Natural killer cell (primary cell): ENCODE results near the gene LENG9. TPM values are rescaled to one million over a fixed set of nuclear protein-coding genes. Genes with fewer than 3 reads are reported as not detected.
A peak's percentile ranks its signal among the peaks of the same experiment; 100 is the strongest.
"Not testable (repeated sequence)": the region's sequence is repeated elsewhere in the genome, so short reads cannot be mapped to it uniquely, and the experiment has no call there.

Source experiments
- ATAC-seq, 3 donors: fragments of 150-1000 bp in 2 of 3; fragments of 200-7000 bp in 1 of 3; cut with Tn5 transposase; 1 replicate in 1 of 3; 2 replicates in 2 of 3; pipeline ENCODE4 v1.10.0; 2021; ENCODE audit warnings: mild to moderate bottlenecking in 2 of 3, moderate library complexity in 2 of 3
- DNase-seq, 2 donors: peaks; one replicate each; pipeline versions ENCODE4 v3.0.0 to v3.0.0-alpha.2; 2013 to 2021; ENCODE audit warnings: mixed read lengths in 1 of 2
- H3K27ac ChIP-seq: one replicate; pipeline ENCODE4 v1.5.1; 2013; ENCODE audit warnings: mild to moderate bottlenecking, low read length
- H3K27me3 ChIP-seq: one replicate; pipeline ENCODE4 v1.6.1; 2013; ENCODE audit warnings: low read length; ENCODE audit not compliant: control insufficient read depth, insufficient read depth
- H3K36me3 ChIP-seq: one replicate; pipeline ENCODE4 v1.6.1; 2013; ENCODE audit warnings: low read length; ENCODE audit not compliant: control insufficient read depth, insufficient read depth
- H3K4me1 ChIP-seq: one replicate; pipeline ENCODE4 v1.6.1; 2013; ENCODE audit warnings: low read length; ENCODE audit not compliant: control insufficient read depth, insufficient read depth
- H3K4me3 ChIP-seq: one replicate; pipeline ENCODE4 v1.5.1; 2013; ENCODE audit warnings: low read length
- H3K9me3 ChIP-seq: one replicate; pipeline ENCODE4 v1.6.1; 2013; ENCODE audit warnings: low read length; ENCODE audit not compliant: control insufficient read depth, insufficient read depth
- H3K27ac Mint-ChIP-seq, 2 donors: one replicate each; pipeline ENCODE4 v1.8.0; 2022; ENCODE audit warnings: mild to moderate bottlenecking in 2 of 2, mixed read lengths in 2 of 2, moderate library complexity in 1 of 2
- H3K27me3 Mint-ChIP-seq, 2 donors: one replicate each; pipeline ENCODE4 v1.8.0; 2022; ENCODE audit warnings: low read depth in 2 of 2, mixed read lengths in 2 of 2
- H3K36me3 Mint-ChIP-seq: one replicate; pipeline ENCODE4 v1.8.0; 2022; ENCODE audit warnings: mixed read lengths
- H3K4me1 Mint-ChIP-seq, 2 donors: one replicate each; pipeline ENCODE4 v1.8.0; 2022; ENCODE audit warnings: mixed read lengths in 2 of 2
- H3K4me3 Mint-ChIP-seq: one replicate; pipeline ENCODE4 v1.8.0; 2022; ENCODE audit warnings: mild to moderate bottlenecking, moderate library complexity, mixed read lengths
- H3K9me3 Mint-ChIP-seq, 2 donors: one replicate each; pipeline ENCODE4 v1.8.0; 2022; ENCODE audit warnings: mixed read lengths in 2 of 2
- WGBS: methylation state at CpG from one replicate; pipeline ENCODE4 v1.1.7; 2013; ENCODE audit warnings: missing lambda C conversion rate; ENCODE audit not compliant: insufficient coverage; 5-methylcytosine and 5-hydroxymethylcytosine counted together
- intact Hi-C: fragments of 100-400 bp; cut with micrococcal nuclease; formaldehyde crosslinking; loops from one replicate; pipeline ENCODE4 v1.14.2; 2022
- total RNA-seq, 4 donors: library from RNA; stranded (reverse); fragments of 120-200 nt in 1 of 4; gene quantifications; one replicate each; pipeline versions ENCODE4 v1.2.3 to v1.2.4, GENCODE V29; 2013 to 2022
- TF ChIP-seq, protein P1 (sequence below): fragments of 200-600 bp; IDR thresholded peaks from one replicate; pipeline ENCODE4 v1.8.0; 2022; ENCODE audit warnings: antibody characterized with exemption

Gene LENG9
- total RNA-seq, 3 donors from 2014 or later (not counting 1 experiment from before 2014, with no cell fraction given) = 3.2 to 5.6 (median 4.3) TPM

DNA sequence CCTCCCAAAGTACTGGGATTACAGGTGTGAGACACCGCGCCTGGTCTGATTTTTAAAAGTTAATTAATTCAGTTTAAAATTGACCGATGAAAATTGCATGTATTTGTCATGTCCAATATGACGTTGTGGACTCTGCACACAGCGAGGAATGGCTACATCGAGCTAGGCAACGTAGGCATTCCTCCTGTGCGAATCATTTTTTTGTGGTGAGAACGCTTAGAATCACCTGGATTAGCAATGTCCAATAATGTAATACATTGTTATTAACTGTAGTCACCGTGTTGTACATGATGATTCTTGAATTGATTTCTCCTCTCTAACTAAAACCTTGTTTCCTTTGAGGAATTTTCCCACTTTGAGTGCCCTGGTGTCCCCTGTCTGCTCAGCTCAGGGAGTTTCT is 42.5 kb upstream of the LENG9 start:
- TF ChIP-seq, protein P1, sequence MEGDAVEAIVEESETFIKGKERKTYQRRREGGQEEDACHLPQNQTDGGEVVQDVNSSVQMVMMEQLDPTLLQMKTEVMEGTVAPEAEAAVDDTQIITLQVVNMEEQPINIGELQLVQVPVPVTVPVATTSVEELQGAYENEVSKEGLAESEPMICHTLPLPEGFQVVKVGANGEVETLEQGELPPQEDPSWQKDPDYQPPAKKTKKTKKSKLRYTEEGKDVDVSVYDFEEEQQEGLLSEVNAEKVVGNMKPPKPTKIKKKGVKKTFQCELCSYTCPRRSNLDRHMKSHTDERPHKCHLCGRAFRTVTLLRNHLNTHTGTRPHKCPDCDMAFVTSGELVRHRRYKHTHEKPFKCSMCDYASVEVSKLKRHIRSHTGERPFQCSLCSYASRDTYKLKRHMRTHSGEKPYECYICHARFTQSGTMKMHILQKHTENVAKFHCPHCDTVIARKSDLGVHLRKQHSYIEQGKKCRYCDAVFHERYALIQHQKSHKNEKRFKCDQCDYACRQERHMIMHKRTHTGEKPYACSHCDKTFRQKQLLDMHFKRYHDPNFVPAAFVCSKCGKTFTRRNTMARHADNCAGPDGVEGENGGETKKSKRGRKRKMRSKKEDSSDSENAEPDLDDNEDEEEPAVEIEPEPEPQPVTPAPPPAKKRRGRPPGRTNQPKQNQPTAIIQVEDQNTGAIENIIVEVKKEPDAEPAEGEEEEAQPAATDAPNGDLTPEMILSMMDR = no peak
- Mint-ChIP-seq H3K9me3 (peaks cover 0 to 3% of the 10 kb centered on the region in 2 donors), H3K4me3 (peak overlapping the region; percentile 90), H3K27ac (peak overlapping the region; percentile 87 to 91), H3K36me3 (peaks cover 6% of the 10 kb centered on the region), H3K27me3 (peaks cover 0 to 5% of the 10 kb centered on the region in 2 donors), H3K4me1 (peaks cover 54 to 62% of the 10 kb centered on the region in 2 donors)
- no peak for ATAC-seq
- no peaks in the 10 kb centered on the region for H3K27me3 ChIP-seq
- no peaks in the 10 kb centered on the region for H3K9me3 ChIP-seq
- H3K4me3 ChIP-seq = peak overlapping the region; percentile 0
- intact Hi-C loops = no loop called here
- H3K27ac ChIP-seq = peak overlapping the region; percentile 77
- H3K36me3 ChIP-seq = no peaks in the 10 kb centered on the region
- WGBS = 74% methylated on average over 10 of the region's 10 CpGs
- no peak for DNase-seq
- H3K4me1 ChIP-seq = peaks cover 59% of the 10 kb centered on the region

DNA sequence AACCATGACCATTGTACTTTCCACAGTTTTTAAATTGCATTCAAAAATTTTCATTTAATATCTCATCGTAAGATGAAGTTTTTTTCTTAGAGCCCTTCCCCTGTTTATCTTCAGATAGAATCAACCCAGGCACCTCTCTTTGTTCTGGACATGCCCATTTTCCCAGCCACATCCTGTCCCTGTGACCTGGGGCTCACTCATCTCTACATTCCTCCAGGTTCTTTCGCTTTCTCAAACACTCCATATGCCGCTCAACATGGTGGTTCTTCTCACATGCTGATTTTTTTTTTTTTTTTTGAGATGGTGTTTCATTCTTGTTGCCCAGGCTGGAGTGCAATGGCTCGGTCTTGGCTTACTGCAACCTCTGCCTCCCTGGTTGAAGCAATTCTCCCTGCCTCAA is 42.0 kb upstream of the LENG9 start:
- 31% methylated on average over 2 of the region's 4 CpGs for WGBS
- ATAC-seq = peak; percentile 20 to 24 (median 24)
- H3K36me3 ChIP-seq, H3K27me3 ChIP-seq, H3K27me3 Mint-ChIP-seq, H3K9me3 ChIP-seq, DNase-seq, H3K9me3 Mint-ChIP-seq, H3K36me3 Mint-ChIP-seq, H3K4me3 ChIP-seq, intact Hi-C loops: not testable (repeated sequence)
- Histone ChIP-seq H3K27ac (peak overlapping the region; percentile 77), H3K4me1 (peaks cover 59% of the 10 kb centered on the region)
- Mint-ChIP-seq H3K4me1 (peaks cover 54 to 62% of the 10 kb centered on the region in 2 donors), H3K4me3 (peak overlapping the region; percentile 86), H3K27ac (peak overlapping the region; percentile 87 to 91)

DNA sequence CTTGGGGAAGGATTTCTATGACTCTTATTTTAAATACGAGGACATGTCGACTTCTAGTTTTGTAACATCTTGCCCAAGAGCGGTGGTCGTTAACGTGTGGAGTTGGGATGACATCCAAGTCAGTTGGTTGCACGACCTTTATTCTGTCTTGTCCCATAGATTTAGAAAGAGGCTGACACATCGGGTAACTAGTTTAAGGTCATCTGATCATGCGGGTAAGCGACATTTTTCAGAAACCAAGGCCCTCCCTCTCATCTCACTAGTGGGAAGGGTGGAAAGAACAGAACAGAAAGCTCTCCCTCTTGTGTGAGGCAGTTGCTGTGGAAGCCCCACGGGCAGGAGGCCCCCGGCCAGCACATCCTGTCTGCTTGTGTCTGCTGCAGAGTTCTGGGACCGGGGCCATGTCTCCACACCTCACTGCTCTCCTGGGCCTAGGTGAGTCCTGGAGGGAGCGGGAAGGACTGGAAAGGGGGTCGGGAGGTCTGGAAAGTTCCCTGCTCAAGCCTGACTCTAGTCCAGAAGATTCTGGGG is 39.0 kb upstream of the LENG9 start, which contains the start of gene LAIR2:
Gene LAIR2, plus strand, starts transcription at position 314 of the 531 bp plus-strand sequence. Its CDS starts 88 bp downstream, at position 402.
- 51% methylated on average over 12 of the region's 14 CpGs for WGBS
- Histone ChIP-seq H3K27ac (peak within 1 kb of the TSS; percentile 19), H3K9me3 (no peaks in the 10 kb centered on the region), H3K4me1 (peaks cover 49% of the 10 kb centered on the region), H3K27me3 (peaks cover 6% of the 10 kb centered on the region), H3K36me3 (no peaks in the 10 kb centered on the region), H3K4me3 (peak within 1 kb of the TSS; percentile 14)
- Mint-ChIP-seq H3K4me3 (peak within 1 kb of the TSS; percentile 80), H3K9me3 (peaks cover 0 to 3% of the 10 kb centered on the region in 2 donors), H3K4me1 (peaks cover 48 to 59% of the 10 kb centered on the region in 2 donors), H3K27me3 (peaks cover 0 to 8% of the 10 kb centered on the region in 2 donors), H3K36me3 (peaks cover 6% of the 10 kb centered on the region), H3K27ac (peak within 1 kb of the TSS; percentile 79)
- ATAC-seq (peak; percentile 64 to 85 (median 74)), DNase-seq (peak; percentile 41 to 53)
- TF ChIP-seq, protein P1 = no peak
- intact Hi-C loops = no loop called here

DNA sequence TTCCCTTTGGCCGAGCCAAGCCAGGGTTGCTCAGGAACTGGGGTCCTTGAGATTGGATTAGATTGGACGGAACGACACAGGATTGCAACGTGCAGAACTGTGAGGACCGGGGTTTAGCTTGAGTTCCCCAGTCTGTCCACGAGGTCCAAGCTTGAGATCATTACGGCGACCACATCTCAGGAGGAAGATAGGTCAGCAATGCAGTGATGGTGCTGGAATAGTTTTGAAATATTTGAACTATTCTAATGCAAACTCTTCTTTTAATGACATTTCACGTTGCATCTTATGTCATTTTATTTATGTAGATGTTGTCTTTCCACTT is 34.8 kb upstream of the LENG9 start:
- 86% methylated on average over 7 of the region's 9 CpGs for WGBS
- peak in 1 of 3 donors; percentile 6 for ATAC-seq

DNA sequence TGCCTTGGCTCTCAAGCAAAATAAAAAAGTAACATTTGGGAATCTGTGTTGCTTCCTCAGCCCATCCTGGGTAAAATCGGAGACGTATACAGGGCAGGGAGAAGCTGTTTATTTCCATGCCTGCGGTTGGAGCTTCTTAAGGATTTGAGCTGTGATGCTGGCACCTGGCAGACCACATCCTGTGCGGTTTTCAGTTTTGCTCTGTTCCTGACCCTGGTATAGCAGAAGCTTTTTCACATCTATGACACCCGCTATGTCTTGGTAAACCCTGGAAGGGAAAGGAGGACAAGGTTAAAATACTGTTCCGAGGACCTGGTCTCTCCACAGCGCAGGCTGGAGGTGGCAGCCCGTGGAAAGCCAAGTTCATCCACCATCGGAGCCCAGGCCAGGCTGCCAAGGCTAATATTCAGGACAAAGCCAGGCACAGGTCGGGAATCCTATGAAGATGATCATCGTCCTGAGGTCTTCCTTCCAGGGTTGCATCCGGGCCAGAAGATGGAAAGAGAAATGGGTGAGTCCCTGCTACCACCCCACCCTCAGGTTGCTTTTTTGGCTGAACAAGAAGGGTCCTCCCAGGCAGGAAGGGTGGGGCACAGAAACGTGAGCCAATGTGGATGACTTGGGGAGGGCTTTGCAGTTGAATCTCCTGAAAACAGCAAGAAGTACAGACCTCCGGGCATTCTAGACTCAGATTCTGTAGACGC is 34.3 kb upstream of the LENG9 start:
- Mint-ChIP-seq H3K4me1 (peaks cover 31 to 36% of the 10 kb centered on the region in 2 donors), H3K4me3 (peak overlapping the region; percentile 35), H3K27me3 (peaks cover 15 to 18% of the 10 kb centered on the region in 2 donors)
- WGBS = 24% methylated on average over 5 of the region's 15 CpGs
- ATAC-seq = peak; percentile 47 to 59 (median 55)
- H3K9me3 Mint-ChIP-seq, H3K27me3 ChIP-seq, intact Hi-C loops, H3K36me3 ChIP-seq, H3K36me3 Mint-ChIP-seq, H3K9me3 ChIP-seq, H3K27ac Mint-ChIP-seq, H3K27ac ChIP-seq: not testable (repeated sequence)
- Histone ChIP-seq H3K4me3 (peak overlapping the region; percentile 31), H3K4me1 (peaks cover 23% of the 10 kb centered on the region)
- DNase-seq = peak in 1 of 2 donors; percentile 44

More for the DNA sequence above, 34.8 kb upstream of the LENG9 start:
- Mint-ChIP-seq H3K27me3 (peaks cover 15% of the 10 kb centered on the region in 2 donors), H3K4me1 (peaks cover 35 to 38% of the 10 kb centered on the region in 2 donors)
- H3K4me3 Mint-ChIP-seq, intact Hi-C loops, H3K27ac ChIP-seq, H3K9me3 ChIP-seq, H3K27ac Mint-ChIP-seq, H3K9me3 Mint-ChIP-seq, H3K27me3 ChIP-seq, H3K36me3 Mint-ChIP-seq, DNase-seq, H3K36me3 ChIP-seq: not testable (repeated sequence)
- H3K4me1 ChIP-seq = peaks cover 27% of the 10 kb centered on the region
- H3K4me3 ChIP-seq = peak overlapping the region; percentile 31

DNA sequence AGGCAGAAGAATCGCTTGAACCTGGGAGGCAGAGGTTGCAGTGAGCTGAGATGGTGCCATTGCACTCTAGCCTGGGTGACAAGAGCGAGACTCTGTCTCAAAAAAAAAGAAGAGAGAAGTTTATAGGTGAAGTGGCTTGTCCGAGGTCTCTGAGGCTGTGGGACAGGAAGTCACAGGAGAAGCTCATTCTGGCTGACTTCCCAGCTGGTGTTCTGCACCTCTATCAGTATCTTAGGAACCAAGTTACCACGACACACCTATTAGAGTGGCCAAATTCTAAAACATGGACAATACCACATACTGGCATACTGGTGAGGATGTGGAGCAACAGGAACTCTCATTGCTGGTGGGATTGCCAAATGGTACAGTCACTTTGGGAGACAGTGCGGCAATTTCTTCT is 31.7 kb upstream of the LENG9 start:
- Mint-ChIP-seq H3K27ac (peak overlapping the region in 1 of 2 donors; percentile 13), H3K27me3 (peaks cover 25 to 31% of the 10 kb centered on the region in 2 donors), H3K4me1 (peaks cover 23 to 36% of the 10 kb centered on the region in 2 donors)
- H3K4me1 ChIP-seq = peaks cover 16% of the 10 kb centered on the region
- H3K4me3 ChIP-seq, H3K4me3 Mint-ChIP-seq, H3K36me3 ChIP-seq, H3K9me3 ChIP-seq, intact Hi-C loops, H3K9me3 Mint-ChIP-seq, DNase-seq, H3K36me3 Mint-ChIP-seq, H3K27ac ChIP-seq, H3K27me3 ChIP-seq: not testable (repeated sequence)
- peak in 1 of 3 donors; percentile 25 for ATAC-seq
- WGBS = 48% methylated on average over 4 of the region's 5 CpGs
